Coronary artery (tissue), 2 donors: ENCODE results near the gene ONECUT3.

ENCODE experiments used
- DNase-seq: peaks from one replicate; pipeline ENCODE4 v3.0.0-alpha.2; 2017; ENCODE audit warnings: low spot score
- H3K27ac ChIP-seq, 2 donors: fragments of 200-600 bp; sonication (generic); one replicate each; pipeline ENCODE4 v1.5.1; 2016 to 2019
- H3K4me3 ChIP-seq: fragments of 200-600 bp; sonication (generic); 2 replicates; pipeline ENCODE4 v1.5.1; 2016; ENCODE audit warnings: mild to moderate bottlenecking, moderate library complexity
- TF ChIP-seq, protein P1 (sequence below): fragments of 200-600 bp; sonication (generic); IDR thresholded peaks from one replicate; pipeline ENCODE4 v1.5.1; 2019; ENCODE audit warnings: antibody characterized with exemption

Gene ONECUT3

DNA sequence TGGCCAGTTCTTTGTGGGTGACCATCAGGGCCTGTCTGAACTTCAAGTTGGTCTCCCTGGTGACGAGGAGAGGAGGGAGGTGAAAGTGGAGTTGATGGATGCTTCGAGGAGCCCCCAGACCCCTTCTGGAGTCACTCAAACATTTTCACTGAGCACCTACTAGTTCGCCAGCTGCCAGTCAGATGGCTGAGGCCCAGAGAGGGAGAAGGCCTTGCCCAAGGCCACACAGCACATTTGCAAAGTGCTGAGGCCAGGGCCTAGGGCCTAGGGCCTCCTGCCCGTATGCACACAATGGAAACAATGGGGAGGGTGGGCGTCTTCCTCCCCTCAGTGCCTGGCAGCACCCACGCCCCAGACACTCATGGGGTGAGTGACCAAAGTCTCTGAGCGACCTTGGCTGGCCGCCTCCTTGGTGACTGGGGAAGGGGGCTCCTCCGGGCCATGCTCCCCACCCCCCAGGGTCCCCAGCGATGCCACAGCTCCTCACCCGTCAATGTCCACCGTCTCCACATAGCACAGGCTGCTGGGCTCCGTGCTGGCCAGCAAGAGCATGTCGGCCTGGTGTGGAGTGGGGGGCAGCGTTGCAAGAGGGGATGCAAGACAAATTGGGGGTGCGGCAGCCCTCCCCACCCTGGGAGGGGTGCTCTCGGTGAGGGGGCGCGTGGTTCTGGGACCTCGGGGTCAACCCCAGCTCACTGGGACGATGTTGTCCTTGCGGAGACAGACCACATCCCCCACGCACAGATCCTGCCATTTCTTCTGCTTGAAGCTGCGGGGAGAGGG lies 52.3 kb downstream of the ONECUT3 start:
- Histone ChIP-seq H3K4me3 (no peak overlapping the region), H3K27ac (no peak overlapping the region)
- TF ChIP-seq, protein P1, sequence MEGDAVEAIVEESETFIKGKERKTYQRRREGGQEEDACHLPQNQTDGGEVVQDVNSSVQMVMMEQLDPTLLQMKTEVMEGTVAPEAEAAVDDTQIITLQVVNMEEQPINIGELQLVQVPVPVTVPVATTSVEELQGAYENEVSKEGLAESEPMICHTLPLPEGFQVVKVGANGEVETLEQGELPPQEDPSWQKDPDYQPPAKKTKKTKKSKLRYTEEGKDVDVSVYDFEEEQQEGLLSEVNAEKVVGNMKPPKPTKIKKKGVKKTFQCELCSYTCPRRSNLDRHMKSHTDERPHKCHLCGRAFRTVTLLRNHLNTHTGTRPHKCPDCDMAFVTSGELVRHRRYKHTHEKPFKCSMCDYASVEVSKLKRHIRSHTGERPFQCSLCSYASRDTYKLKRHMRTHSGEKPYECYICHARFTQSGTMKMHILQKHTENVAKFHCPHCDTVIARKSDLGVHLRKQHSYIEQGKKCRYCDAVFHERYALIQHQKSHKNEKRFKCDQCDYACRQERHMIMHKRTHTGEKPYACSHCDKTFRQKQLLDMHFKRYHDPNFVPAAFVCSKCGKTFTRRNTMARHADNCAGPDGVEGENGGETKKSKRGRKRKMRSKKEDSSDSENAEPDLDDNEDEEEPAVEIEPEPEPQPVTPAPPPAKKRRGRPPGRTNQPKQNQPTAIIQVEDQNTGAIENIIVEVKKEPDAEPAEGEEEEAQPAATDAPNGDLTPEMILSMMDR, result no peak
- no peak for DNase-seq

DNA sequence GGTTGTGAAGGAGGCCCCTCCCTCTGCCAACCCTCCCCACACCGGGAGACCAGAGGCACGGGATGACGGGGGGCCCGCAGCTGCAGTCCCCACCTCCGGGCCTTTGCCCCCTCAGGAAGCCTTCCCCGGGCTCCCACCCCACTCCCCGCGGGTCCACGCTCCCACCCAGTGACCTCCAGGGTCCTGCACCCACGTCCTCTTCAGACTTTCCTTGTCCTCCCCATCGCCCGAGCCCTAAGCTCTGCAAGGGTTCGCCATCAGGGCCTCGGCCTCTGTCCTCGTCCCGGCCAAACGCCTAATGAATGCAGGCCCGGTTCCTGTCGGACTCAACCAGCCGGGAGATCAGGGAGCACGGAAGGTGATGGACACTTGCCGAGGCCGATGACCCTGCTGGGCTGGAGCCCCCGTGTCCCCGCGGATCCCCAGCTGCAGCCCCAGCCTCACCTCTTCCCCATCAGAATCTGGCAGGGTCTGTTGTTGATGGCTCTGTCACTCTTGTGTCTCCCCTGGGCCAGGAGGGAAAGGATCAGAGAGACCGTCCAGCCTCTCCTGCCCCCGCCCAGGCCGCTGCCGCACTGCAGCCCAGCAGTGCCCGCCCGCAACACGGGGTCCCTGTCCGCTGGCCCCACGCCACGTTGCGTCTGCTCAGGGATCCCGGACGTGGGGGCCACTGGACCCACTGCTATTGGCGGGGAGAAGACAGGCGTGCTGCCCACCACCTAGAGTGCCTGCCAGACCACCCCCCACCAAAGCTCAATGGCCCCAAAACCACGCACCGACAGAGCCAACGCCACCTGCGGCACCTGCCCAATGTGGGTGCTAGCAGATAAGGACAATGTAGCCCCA lies 53.1 kb downstream of the ONECUT3 start:
- TF ChIP-seq, protein P1, result no peak
- DNase-seq, result no peak
- Histone ChIP-seq H3K4me3 (no peak overlapping the region), H3K27ac (no peak overlapping the region)

DNA sequence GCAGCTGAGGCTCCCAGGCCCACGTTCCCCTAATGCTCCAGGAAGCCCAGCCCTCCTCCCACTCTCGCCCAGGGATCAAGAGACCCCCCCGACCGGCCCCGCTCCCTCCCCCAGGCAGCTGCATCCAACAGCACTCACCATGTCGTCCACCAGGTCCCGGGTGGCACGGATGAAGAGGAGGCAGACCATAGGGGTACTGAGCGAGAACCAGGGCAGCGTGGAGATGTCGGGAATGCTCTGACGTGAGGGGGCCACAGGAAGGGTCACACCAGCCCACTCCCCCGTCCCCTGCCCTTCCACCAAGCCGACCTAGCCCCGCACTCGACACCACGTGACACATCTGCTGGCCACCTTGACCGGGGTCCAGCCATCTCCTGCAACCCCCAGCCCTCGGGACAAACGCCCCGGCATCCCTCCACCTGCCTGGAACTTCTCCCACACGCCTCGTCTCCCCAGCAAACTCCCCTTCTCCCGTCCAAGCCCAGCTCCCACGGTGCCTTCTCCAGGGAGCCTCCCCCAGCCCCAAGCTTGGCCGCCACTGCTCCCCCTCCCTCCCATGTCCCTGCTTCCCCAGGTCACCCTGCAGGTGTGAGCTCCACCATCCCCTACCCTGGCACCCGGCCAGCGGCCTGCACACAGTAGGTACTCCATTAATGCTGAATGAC lies 53.9 kb downstream of the ONECUT3 start:
- no peak overlapping the region for H3K27ac ChIP-seq
- no peak for DNase-seq
- no peak overlapping the region for H3K4me3 ChIP-seq

DNA sequence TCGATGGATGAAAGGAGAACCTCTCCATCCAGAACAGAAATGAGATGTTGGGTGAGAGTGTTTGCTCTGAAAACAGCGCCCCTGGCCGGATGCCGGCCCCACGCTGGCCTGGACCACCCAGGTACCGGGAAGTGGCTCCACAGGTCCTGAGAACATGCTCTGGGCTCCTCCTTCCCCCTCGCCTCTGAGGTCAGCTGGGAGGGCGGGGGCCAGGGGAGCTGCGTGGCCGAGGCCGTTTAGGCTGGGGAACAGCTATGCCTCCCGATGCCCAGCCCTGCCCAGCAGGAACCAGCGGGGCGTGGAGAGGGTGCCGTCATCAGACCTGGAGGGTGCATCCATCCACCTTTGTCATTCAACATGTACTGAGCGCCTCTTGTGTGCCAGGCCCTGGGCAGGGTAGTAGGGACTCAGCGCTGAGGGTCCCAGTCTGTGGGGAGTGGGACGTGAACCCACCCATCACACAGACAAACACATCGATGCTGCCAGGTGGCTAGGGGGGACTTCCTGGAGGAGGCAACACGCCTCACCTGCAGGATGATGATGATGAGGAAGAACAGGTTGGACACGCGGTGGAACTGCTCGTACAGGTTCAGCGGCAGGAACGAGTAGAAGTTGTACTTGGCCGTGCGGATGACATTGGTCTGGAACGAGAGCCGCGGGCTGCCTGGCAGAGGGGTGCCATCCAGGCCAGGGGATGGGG lies 54.5 kb downstream of the ONECUT3 start:
- Histone ChIP-seq H3K27ac (no peak overlapping the region), H3K4me3 (no peak overlapping the region)
- TF ChIP-seq, protein P1, result no peak
- DNase-seq, result no peak

More for the DNA sequence above, 53.9 kb downstream of the ONECUT3 start:
- TF ChIP-seq, protein P1, result no peak

DNA sequence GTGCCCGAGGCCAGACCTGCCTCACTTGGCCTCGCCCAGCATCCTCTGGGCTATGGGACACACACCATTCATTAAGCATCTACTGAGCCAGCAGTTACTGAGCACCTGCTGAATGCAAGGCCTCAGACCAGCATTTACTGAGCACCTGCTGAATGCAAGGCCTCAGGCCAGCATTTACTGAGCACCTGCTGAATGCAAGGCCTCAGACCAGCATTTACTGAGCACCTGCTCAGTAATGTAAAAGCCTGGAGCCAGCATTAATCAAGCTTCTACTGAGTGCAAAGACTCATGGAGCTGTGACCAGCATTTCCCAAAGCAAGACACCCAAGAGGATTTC lies 55.1 kb downstream of the ONECUT3 start:
- TF ChIP-seq, protein P1, result no peak
- Histone ChIP-seq H3K27ac (no peak overlapping the region), H3K4me3 (no peak overlapping the region)
- no peak for DNase-seq

DNA sequence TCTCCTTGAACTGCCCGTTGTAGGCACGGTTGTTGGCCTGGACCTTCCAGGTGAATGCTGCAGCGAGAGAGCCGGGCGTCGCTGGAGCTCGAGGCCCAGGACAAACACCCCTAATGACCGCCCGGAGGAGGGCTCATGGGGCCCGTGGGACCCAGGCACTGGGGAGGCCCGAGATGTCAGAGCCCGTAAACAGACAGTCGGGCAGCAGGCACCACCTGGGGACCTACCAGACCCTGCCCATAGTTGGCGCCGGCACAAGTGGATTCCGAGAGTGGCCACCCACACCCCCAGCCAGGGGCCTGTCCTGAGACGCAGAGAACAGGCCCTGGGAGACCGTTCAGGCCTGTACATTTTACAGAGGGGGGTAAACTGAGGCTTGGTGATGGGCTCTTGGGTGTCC lies 56.4 kb downstream of the ONECUT3 start:
- no peak for DNase-seq
- TF ChIP-seq, protein P1, result no peak
- Histone ChIP-seq H3K4me3 (no peak overlapping the region), H3K27ac (no peak overlapping the region)
